SK-N-SH (cell line): ENCODE measurements around the gene TUBA4A. TPM values are rescaled to one million over a fixed set of nuclear protein-coding genes. Genes with fewer than 3 reads are reported as not detected.

ENCODE experiments used
- CTCF ChIP-seq: fragments of 200-600 bp; sonication (generic); IDR thresholded peaks from 2 replicates; pipeline ENCODE4 v1.6.1; 2017; ENCODE audit warnings: antibody characterized with exemption, mild to moderate bottlenecking, moderate library complexity
- ELF1 ChIP-seq: IDR thresholded peaks from 2 replicates; pipeline ENCODE4 v1.4.0; 2012
- EP300 ChIP-seq, 2 experiments: IDR thresholded peaks; 2 replicates each; pipeline versions ENCODE4 v1.4.0 to v1.6.1; 2012; ENCODE audit warnings: borderline replicate concordance in 1 of 2, low read depth in 1 of 2, low read length in 1 of 2
- EZH2phosphoT487 ChIP-seq: fragments of 200-600 bp; sonication (generic); IDR thresholded peaks from 2 replicates; pipeline ENCODE4 v1.6.1; 2017; ENCODE audit warnings: low read depth, mixed run types, mild to moderate bottlenecking, antibody characterized with exemption, moderate library complexity, borderline replicate concordance
- FOSL2 ChIP-seq: IDR thresholded peaks from 2 replicates; pipeline ENCODE4 v1.4.0; 2012; ENCODE audit warnings: low read depth, mild to moderate bottlenecking, moderate library complexity, borderline replicate concordance
- FOXJ3 ChIP-seq: sonication (generic); formaldehyde crosslinking; IDR thresholded peaks from 2 replicates; pipeline ENCODE4 v1.5.1; 2020; ENCODE audit warnings: mild to moderate bottlenecking, missing genetic modification reagents
- GABPA ChIP-seq: IDR thresholded peaks from 2 replicates; pipeline ENCODE4 v1.4.0; 2012; ENCODE audit warnings: low read depth, mild to moderate bottlenecking
- GATA2 ChIP-seq: sonication (generic); formaldehyde crosslinking; IDR thresholded peaks from 2 replicates; pipeline ENCODE4 v1.5.0; 2020; ENCODE audit warnings: mild to moderate bottlenecking, missing genetic modification reagents
- IRF3 ChIP-seq: fragments of 150-350 bp; IDR thresholded peaks from 2 replicates; pipeline ENCODE4 v1.6.1; 2016; ENCODE audit warnings: mild to moderate bottlenecking, low read depth, low read length
- MXI1 ChIP-seq: IDR thresholded peaks from 2 replicates; pipeline ENCODE4 v1.6.1; 2012; ENCODE audit warnings: mild to moderate bottlenecking, low read depth, low read length, improper control_type of control experiment
- NRF1 ChIP-seq: IDR thresholded peaks from 2 replicates; pipeline ENCODE4 v1.6.1; 2012; ENCODE audit warnings: low read depth, mild to moderate bottlenecking, low read length
- PBX3 ChIP-seq: IDR thresholded peaks from 2 replicates; pipeline ENCODE4; 2012
- POLR2AphosphoS5 ChIP-seq: IDR thresholded peaks from 2 replicates; pipeline ENCODE4 v1.6.1; 2012; ENCODE audit warnings: low read depth, low read length
- RAD21 ChIP-seq: IDR thresholded peaks from 2 replicates; pipeline ENCODE4 v1.6.1; 2012; ENCODE audit warnings: mild to moderate bottlenecking, low read length
- RCOR1 ChIP-seq: fragments of 150-350 bp; IDR thresholded peaks from 2 replicates; pipeline ENCODE4 v1.6.1; 2017; ENCODE audit warnings: antibody characterized with exemption, low read length
- RFX5 ChIP-seq: IDR thresholded peaks from 2 replicates; pipeline ENCODE4 v1.6.1; 2012; ENCODE audit warnings: mild to moderate bottlenecking, improper control_type of control experiment, low read length
- SIN3A ChIP-seq: IDR thresholded peaks from 2 replicates; pipeline ENCODE4 v1.6.1; 2012; ENCODE audit warnings: low read depth, mild to moderate bottlenecking, low read length, moderate library complexity, borderline replicate concordance
- SMC3 ChIP-seq: IDR thresholded peaks from 2 replicates; pipeline ENCODE4 v1.6.1; 2012; ENCODE audit warnings: low read depth, low read length, improper control_type of control experiment
- TAF1 ChIP-seq: IDR thresholded peaks from 2 replicates; pipeline ENCODE4 v1.6.1; 2012; ENCODE audit warnings: low read depth, mild to moderate bottlenecking, low read length, moderate library complexity, borderline replicate concordance
- TCF12 ChIP-seq: IDR thresholded peaks from 2 replicates; pipeline ENCODE4 v1.4.0; 2012
- TEAD4 ChIP-seq: IDR thresholded peaks from 2 replicates; pipeline ENCODE4 v1.4.0; 2012; ENCODE audit warnings: mild to moderate bottlenecking, borderline replicate concordance; ENCODE audit not compliant: insufficient read depth
- ZBTB33 ChIP-seq: IDR thresholded peaks from 2 replicates; pipeline ENCODE4 v1.4.0; 2012; ENCODE audit warnings: low read depth, borderline replicate concordance
- polyA plus RNA-seq, 3 experiments: library from polyadenylated mRNA; depleted of rRNA; stranded (reverse); fragments of >200 nt; gene quantifications; 2 replicates each; pipeline ENCODE4 v1.2.3, GENCODE V29; 2012

The TUBA4A gene
- polyA plus RNA-seq, 1 of the 3 experiments (the other 2 are of a cell fraction) = 6.2 TPM

- no peak for TF ChIP-seq ZBTB33
- TF ChIP-seq TAF1 = peak; percentile 84
- no peak for TF ChIP-seq IRF3
- no peak for TF ChIP-seq FOXJ3 (CRISPR knock-in tag)
- TF ChIP-seq RCOR1 = no peak
- peak; percentile 87 for TF ChIP-seq GABPA
- TF ChIP-seq PBX3 = no peak
- 0 out of 2 replicates have a peak, but pooled peaks have one; percentile 26 for TF ChIP-seq SIN3A
- peak; percentile 3; the same call in 1 of the 2 replicates for TF ChIP-seq RAD21
- no peak for TF ChIP-seq TCF12
- TF ChIP-seq RFX5 = no peak
- TF ChIP-seq EP300 (IDR thresholded peaks at IDR 0.05; ENCODE audit: borderline replicate concordance in 1 of 2, low read depth in 1 of 2, low read length in 1 of 2) = no peak
- no peak for TF ChIP-seq CTCF
- peak; percentile 85 for TF ChIP-seq MXI1
- TF ChIP-seq POLR2AphosphoS5 = peak; percentile 95
- no peak for TF ChIP-seq NRF1
- TF ChIP-seq GATA2 = no peak
- no peak for TF ChIP-seq TEAD4
- TF ChIP-seq EZH2phosphoT487 = no peak
- TF ChIP-seq ELF1 = peak; percentile 57; the same call in 1 of the 2 replicates
- TF ChIP-seq FOSL2 = no peak
- no peak for TF ChIP-seq SMC3
Observed at GRCh38 chr2:219245148-219245898, 8.4 kb downstream of the TUBA4A start, which contains the start of the genes GLB1L and STK16 (continued).
